Measurements from ENCODE around the gene TCF12.

The TCF12 gene

DNA sequence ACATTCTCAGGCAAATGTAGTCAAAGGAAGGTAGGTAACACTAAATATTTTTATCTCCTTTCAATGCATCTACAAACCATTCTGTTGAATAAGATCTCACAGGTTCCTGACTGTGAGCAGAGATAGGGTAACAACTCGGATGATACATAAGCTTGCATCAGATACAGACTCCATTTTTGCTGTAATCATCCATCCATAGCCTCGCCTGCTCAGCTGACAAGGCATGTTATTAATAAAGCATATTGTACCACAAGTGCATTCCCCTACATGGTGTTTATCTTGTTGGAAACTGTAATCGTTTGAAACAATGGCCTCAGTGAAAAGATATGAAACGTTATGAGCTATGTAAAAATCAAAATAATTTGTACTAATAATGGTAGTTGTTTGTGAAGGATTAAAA lies 35.4 kb upstream of the TCF12 start:
- DNase-seq (ENCODE audit: low read depth): no peak
- TF ChIP-seq, protein P1, sequence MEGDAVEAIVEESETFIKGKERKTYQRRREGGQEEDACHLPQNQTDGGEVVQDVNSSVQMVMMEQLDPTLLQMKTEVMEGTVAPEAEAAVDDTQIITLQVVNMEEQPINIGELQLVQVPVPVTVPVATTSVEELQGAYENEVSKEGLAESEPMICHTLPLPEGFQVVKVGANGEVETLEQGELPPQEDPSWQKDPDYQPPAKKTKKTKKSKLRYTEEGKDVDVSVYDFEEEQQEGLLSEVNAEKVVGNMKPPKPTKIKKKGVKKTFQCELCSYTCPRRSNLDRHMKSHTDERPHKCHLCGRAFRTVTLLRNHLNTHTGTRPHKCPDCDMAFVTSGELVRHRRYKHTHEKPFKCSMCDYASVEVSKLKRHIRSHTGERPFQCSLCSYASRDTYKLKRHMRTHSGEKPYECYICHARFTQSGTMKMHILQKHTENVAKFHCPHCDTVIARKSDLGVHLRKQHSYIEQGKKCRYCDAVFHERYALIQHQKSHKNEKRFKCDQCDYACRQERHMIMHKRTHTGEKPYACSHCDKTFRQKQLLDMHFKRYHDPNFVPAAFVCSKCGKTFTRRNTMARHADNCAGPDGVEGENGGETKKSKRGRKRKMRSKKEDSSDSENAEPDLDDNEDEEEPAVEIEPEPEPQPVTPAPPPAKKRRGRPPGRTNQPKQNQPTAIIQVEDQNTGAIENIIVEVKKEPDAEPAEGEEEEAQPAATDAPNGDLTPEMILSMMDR (IDR thresholded peaks at IDR 0.05; ENCODE audit: low read depth, low read length, missing control alignments): no peak
- H3K4me3 ChIP-seq (ENCODE audit: low read depth, low read length): no peak overlapping the region
- in situ Hi-C loops (cut with HindIII; ENCODE audit: low sequenced_read_pairs): no loop called here

DNA sequence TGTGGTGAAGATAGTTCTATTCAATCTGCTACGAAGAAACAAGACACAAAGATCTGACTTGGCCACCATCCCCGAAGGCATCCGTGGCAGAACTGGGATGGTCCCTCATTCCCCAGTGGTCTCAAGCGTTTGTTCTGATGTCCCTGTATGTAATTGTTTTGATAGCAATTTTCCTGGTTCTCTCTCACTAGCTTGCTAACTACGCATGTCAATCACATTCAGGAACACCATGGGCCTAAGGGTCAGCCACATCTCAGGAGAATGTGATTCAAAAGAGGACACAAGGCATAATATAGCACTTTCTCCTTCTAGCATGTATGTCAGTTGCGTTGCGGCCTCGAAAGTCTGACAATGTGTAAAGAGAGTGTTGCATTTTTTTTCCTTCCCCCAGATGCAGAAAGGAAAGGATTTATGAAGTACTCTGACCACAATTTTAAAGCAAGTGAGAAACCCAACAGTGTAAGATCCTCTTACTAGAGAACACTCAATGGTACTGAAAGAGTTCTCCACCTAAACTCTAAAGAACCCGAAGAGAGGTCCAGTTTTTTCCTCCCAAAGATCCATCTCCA lies 32.0 kb upstream of the TCF12 start:
- in situ Hi-C loops (cut with HindIII; ENCODE audit: low sequenced_read_pairs): no loop called here

DNA sequence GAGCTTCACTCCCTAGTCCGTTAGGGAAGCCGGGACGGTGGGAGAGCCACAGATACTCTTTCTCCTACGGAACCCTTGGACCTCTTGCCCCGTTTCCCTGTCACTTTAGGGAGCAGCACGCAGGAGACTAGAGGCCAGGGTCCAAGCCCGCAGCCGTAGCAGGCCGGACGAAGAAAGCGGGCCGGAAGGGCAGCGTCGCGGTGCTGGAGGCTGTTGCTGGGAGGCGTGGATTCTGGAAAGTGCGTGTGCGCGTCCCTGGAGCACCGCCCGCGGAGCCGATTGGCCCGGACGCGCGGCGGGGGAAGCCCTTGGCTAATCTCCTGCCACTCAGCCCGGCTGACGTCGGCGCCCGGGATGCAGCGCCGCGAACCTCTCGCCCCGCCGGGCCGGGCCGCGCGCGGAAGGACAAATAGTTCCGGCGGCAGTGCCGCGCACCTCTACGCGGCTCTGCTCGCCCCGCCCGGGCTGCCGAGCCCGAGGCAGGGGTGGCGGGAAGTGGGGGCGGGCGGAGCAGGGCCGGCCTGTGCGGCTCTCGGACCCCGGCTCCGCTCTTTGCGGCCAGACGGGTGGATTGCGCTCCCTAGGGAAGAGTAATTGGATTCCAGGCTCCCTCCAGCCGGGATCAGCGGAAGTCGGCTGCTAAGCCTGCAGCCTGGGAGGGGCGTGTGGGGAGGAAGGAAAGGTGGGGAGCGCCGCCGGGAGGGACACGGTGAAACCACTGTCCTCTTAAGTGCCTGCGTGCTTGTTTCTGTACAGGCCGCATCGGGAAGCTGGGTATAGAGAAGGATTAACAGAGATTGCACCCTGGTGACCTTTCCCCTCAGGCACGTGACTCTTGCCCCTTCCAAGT lies 31.3 kb upstream of the TCF12 start:
- peak; percentile 82 for DNase-seq (ENCODE audit: low read depth)
- in situ Hi-C loops (cut with HindIII; ENCODE audit: low sequenced_read_pairs): no loop called here
- TF ChIP-seq, protein P1 (IDR thresholded peaks at IDR 0.05; ENCODE audit: low read depth, low read length, missing control alignments): no peak
- peak overlapping the region; percentile 53 for H3K4me3 ChIP-seq (ENCODE audit: low read depth, low read length)

More for the DNA sequence above, 32.0 kb upstream of the TCF12 start:
- peak overlapping the region; percentile 53 for H3K4me3 ChIP-seq (ENCODE audit: low read depth, low read length)
- no peak for DNase-seq (ENCODE audit: low read depth)
- TF ChIP-seq, protein P1 (IDR thresholded peaks at IDR 0.05; ENCODE audit: low read depth, low read length, missing control alignments): no peak

DNA sequence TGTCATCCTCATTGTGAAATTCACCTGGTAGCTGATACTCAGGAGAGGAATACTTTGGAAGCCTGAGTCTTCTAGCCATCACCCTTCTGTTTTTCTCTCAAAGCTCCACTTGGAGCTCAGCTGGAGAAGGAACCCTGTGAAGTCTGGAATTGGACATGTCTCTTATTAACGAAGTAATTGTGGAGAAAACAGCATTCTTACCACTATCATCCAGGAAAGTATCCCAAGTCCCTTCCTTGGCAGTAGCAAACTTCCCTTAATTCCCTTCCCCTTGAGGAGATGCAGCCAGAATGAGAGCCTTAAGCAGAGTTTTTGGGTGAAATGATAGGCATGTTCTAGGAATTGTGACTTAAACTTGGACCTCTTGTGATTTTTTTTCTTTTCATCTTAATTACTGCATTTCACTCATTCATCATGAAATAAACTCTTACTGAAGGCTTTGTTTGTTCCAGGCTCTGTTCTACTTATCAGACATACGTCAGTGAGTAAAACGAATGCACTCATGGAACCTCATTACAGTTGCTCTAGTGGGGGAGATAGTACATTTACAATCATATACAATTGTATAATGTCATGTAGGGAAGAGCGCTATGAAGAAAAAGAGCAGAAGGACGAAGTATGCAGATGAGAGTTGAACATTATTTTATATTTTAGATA lies 30.5 kb upstream of the TCF12 start:
- in situ Hi-C loops (cut with HindIII; ENCODE audit: low sequenced_read_pairs): no loop called here
- peak overlapping the region; percentile 53 for H3K4me3 ChIP-seq (ENCODE audit: low read depth, low read length)
- no peak for DNase-seq (ENCODE audit: low read depth)
- TF ChIP-seq, protein P1 (IDR thresholded peaks at IDR 0.05; ENCODE audit: low read depth, low read length, missing control alignments): no peak

DNA sequence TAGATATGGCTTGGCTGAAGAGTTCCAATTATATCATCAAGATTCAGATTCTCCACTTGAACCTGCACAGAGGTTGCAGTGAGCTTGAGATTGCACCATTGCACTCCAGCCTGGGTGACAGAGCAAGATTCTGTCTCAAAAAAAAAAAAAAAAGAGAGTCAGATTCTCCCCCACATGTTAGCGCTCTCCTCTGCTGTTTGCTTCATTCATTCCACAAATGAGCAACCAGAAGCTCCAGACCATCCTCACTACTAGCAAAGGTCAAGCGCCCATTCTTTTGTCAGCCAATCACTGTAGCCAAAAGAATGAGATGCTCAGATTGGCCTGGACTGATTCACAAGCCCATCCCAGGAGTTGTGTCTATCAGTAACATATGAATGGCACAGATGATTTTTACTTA lies 28.4 kb upstream of the TCF12 start:
- H3K4me3 ChIP-seq (ENCODE audit: low read depth, low read length): no peak overlapping the region
- TF ChIP-seq, protein P1 (IDR thresholded peaks at IDR 0.05; ENCODE audit: low read depth, low read length, missing control alignments): no peak
- DNase-seq (ENCODE audit: low read depth): no peak
- in situ Hi-C loops (cut with HindIII; ENCODE audit: low sequenced_read_pairs): no loop called here

DNA sequence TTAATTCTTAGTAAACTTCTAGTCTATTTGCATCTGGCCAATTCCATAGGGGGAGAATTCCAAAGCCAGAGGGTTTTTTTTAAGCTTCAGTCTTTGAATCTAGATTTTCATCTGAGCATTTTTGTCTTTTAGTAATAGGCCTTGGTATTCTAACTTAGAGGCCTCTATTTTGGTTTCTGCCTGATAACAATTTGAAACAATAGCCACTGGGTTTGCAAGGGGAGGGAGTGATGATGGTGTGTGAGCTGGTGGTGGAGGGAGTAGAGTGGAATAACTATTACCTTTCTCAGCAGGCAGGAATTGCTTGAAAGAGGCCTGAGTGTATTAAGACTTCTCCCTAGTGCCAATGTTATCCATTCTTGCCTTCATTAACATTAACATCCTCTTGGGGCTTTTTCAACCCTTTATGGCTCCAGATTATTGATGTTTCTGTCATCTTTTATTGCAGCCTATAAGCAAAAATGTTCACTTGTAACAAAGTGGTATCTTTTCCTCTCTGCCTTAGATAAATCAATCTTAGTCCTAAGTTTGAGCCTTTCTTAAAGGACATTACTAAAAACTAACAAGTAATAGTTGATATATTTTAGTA lies 26.5 kb upstream of the TCF12 start:
- in situ Hi-C loops (cut with HindIII; ENCODE audit: low sequenced_read_pairs): no loop called here
- no peak overlapping the region for H3K4me3 ChIP-seq (ENCODE audit: low read depth, low read length)
- no peak for DNase-seq (ENCODE audit: low read depth)
- TF ChIP-seq, protein P1 (IDR thresholded peaks at IDR 0.05; ENCODE audit: low read depth, low read length, missing control alignments): no peak

Measured in astrocyte of the cerebellum (primary cell).